Measurements from ENCODE around the gene ZNF350.
A peak's percentile ranks its signal among the peaks of the same experiment; 100 is the strongest.
"Not testable (repeated sequence)": the region's sequence is repeated elsewhere in the genome, so short reads cannot be mapped to it uniquely, and the experiment has no call there.

ZNF350 gene

GRCh38 chr19:51970718-51971117 is 15.9 kb downstream of the ZNF350 start:
- DNase-seq = no peak

GRCh38 chr19:51965583-51965982 is 21.1 kb downstream of the ZNF350 start:
- no peak for DNase-seq

GRCh38 chr19:51960621-51961233 is 25.9 kb downstream of the ZNF350 start:
- DNase-seq = not testable (repeated sequence)

GRCh38 chr19:51959791-51960190 is 26.8 kb downstream of the ZNF350 start:
- no peak for DNase-seq

- not testable (repeated sequence) for DNase-seq
Measured at GRCh38 chr19:51957846-51958245, 28.8 kb downstream of the ZNF350 start.

- DNase-seq = no peak
Measured at GRCh38 chr19:51948975-51949374, 37.7 kb downstream of the ZNF350 start.

GRCh38 chr19:51946602-51947001 is 40.0 kb downstream of the ZNF350 start:
- no peak for DNase-seq

GRCh38 chr19:51944798-51945552 is 41.7 kb downstream of the ZNF350 start:
- DNase-seq = no peak

- no peak for DNase-seq
Measured at GRCh38 chr19:51938936-51939335, 47.7 kb downstream of the ZNF350 start.

- no peak for DNase-seq
Measured at GRCh38 chr19:51931921-51932320, 54.7 kb downstream of the ZNF350 start.

GRCh38 chr19:51927859-51928258 is 58.8 kb downstream of the ZNF350 start:
- no peak for DNase-seq

GRCh38 chr19:51926784-51927741 is 59.6 kb downstream of the ZNF350 start, which contains the start of gene ZNF613:
TSS of gene ZNF613 (plus strand) at chr19:51927472. CDS start at chr19:51936221, 8,749 bp downstream.
- DNase-seq = peak; percentile 86

- DNase-seq = no peak
Measured at GRCh38 chr19:51926426-51926783, 60.2 kb downstream of the ZNF350 start.

- DNase-seq = no peak
Measured at GRCh38 chr19:51921949-51922348, 64.7 kb downstream of the ZNF350 start.

GRCh38 chr19:51919606-51920005 is 67.0 kb downstream of the ZNF350 start:
- DNase-seq = no peak

GRCh38 chr19:51916167-51916566 is 70.5 kb downstream of the ZNF350 start:
- DNase-seq = no peak

- DNase-seq = no peak
Measured at GRCh38 chr19:51915324-51915867, 71.2 kb downstream of the ZNF350 start.
